HUES48 (cell line): ENCODE measurements around the gene ZNF662.

ENCODE experiments used
- H3K27ac ChIP-seq: one replicate; pipeline ENCODE4 v1.7.0; 2013; ENCODE audit warnings: low read depth, low read length, inconsistent platforms
- H3K27me3 ChIP-seq: 2 replicates; pipeline ENCODE4 v1.6.1; 2013; ENCODE audit warnings: mild to moderate bottlenecking, low read length; ENCODE audit not compliant: control insufficient read depth, insufficient read depth
- H3K36me3 ChIP-seq: 2 replicates; pipeline ENCODE4 v1.6.1; 2013; ENCODE audit warnings: low read length; ENCODE audit not compliant: control insufficient read depth, insufficient read depth
- H3K4me1 ChIP-seq: 2 replicates; pipeline ENCODE4 v1.6.1; 2013; ENCODE audit warnings: mild to moderate bottlenecking, low read length; ENCODE audit not compliant: control insufficient read depth, insufficient read depth
- H3K4me3 ChIP-seq: 2 replicates; pipeline ENCODE4 v1.5.1; 2013; ENCODE audit warnings: mild to moderate bottlenecking, low read depth, low read length
- H3K9ac ChIP-seq: 2 replicates; pipeline ENCODE4 v1.6.1; 2013; ENCODE audit warnings: mild to moderate bottlenecking, low read depth, low read length, moderate library complexity
- H3K9me3 ChIP-seq: 2 replicates; pipeline ENCODE4 v1.6.1; 2013; ENCODE audit warnings: low read length; ENCODE audit not compliant: control insufficient read depth, insufficient read depth

Gene ZNF662

GRCh38 chr3:42937334-42937733 is 31.4 kb downstream of the ZNF662 start:
- Histone ChIP-seq H3K9ac (no peak overlapping the region), H3K4me1 (no peaks in the 10 kb centered on the region), H3K9me3 (no peaks in the 10 kb centered on the region), H3K27ac (no peak overlapping the region), H3K27me3 (no peaks in the 10 kb centered on the region), H3K4me3 (no peak overlapping the region), H3K36me3 (no peaks in the 10 kb centered on the region)

GRCh38 chr3:42942693-42943092 is 36.8 kb downstream of the ZNF662 start:
- no peak overlapping the region for H3K4me3 ChIP-seq
- H3K27me3 ChIP-seq, result no peaks in the 10 kb centered on the region
- H3K27ac ChIP-seq, result no peak overlapping the region
- H3K9ac ChIP-seq, result no peak overlapping the region
- no peaks in the 10 kb centered on the region for H3K4me1 ChIP-seq
- no peaks in the 10 kb centered on the region for H3K9me3 ChIP-seq
- H3K36me3 ChIP-seq, result no peaks in the 10 kb centered on the region

GRCh38 chr3:42946050-42946449 is 40.1 kb downstream of the ZNF662 start:
- Histone ChIP-seq H3K9me3 (no peaks in the 10 kb centered on the region), H3K27me3 (no peaks in the 10 kb centered on the region), H3K4me3 (no peak overlapping the region), H3K36me3 (no peaks in the 10 kb centered on the region), H3K27ac (no peak overlapping the region), H3K9ac (no peak overlapping the region), H3K4me1 (no peaks in the 10 kb centered on the region)

- no peaks in the 10 kb centered on the region for H3K9me3 ChIP-seq
- H3K9ac ChIP-seq, result no peak overlapping the region
- H3K27ac ChIP-seq, result no peak overlapping the region
- H3K36me3 ChIP-seq, result no peaks in the 10 kb centered on the region
- no peaks in the 10 kb centered on the region for H3K4me1 ChIP-seq
- H3K4me3 ChIP-seq, result no peak overlapping the region
- H3K27me3 ChIP-seq, result no peaks in the 10 kb centered on the region
Measured at GRCh38 chr3:42957573-42957972, 51.6 kb downstream of the ZNF662 start.

GRCh38 chr3:42960282-42960681 is 54.3 kb downstream of the ZNF662 start:
- H3K9ac ChIP-seq, result no peak overlapping the region
- no peaks in the 10 kb centered on the region for H3K27me3 ChIP-seq
- no peak overlapping the region for H3K27ac ChIP-seq
- no peak overlapping the region for H3K4me3 ChIP-seq
- H3K9me3 ChIP-seq, result no peaks in the 10 kb centered on the region
- no peaks in the 10 kb centered on the region for H3K36me3 ChIP-seq
- no peaks in the 10 kb centered on the region for H3K4me1 ChIP-seq

DNA sequence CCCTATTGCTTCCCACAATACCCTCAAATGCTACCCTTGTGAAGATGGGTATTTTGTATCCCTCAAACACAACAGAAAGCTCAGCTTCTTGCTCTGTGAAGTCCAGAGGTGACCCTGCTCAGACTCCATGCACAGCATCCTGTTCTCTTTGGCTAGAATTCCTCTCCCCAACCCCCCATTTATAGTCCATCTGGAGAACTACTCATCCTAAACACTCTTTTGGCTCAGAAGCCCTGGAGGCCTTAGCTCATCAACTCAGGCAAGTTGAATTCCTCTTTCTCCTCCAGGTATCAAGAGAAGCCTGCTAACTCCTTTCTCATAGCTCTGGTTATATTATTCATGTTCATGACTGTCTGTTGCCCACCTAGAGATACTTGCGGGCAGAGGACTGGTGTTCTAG is 54.8 kb downstream of the ZNF662 start:
- no peak overlapping the region for H3K27ac ChIP-seq
- no peak overlapping the region for H3K4me3 ChIP-seq
- no peaks in the 10 kb centered on the region for H3K36me3 ChIP-seq

DNA sequence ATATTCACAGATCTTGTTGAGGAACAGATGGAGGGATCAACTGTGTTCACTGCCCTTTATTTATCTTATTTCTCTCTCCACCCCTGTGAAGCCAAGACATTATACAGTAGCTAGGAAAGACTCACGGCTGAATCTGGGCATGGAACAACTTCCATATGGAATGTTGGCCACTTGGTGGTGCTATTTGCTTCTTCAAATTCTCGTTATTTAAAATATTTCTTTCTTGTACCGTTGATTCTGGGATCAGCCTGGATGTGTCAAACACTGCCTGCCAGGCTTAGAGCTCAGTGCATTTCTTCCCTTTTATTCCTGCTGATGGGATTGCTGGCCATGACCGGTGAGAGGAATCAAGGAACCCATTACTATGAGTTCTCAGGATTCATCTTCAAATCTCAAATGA is 55.7 kb downstream of the ZNF662 start:
- Histone ChIP-seq H3K27ac (no peak overlapping the region), H3K9ac (no peak overlapping the region), H3K9me3 (no peaks in the 10 kb centered on the region), H3K4me3 (no peak overlapping the region), H3K4me1 (no peaks in the 10 kb centered on the region), H3K36me3 (no peaks in the 10 kb centered on the region), H3K27me3 (no peaks in the 10 kb centered on the region)

More for the DNA sequence above, 54.8 kb downstream of the ZNF662 start:
- Histone ChIP-seq H3K27me3 (no peaks in the 10 kb centered on the region), H3K4me1 (no peaks in the 10 kb centered on the region), H3K9ac (no peak overlapping the region), H3K9me3 (no peaks in the 10 kb centered on the region)

- H3K9me3 ChIP-seq, result no peaks in the 10 kb centered on the region
- no peak overlapping the region for H3K9ac ChIP-seq
- H3K36me3 ChIP-seq, result no peaks in the 10 kb centered on the region
- no peak overlapping the region for H3K4me3 ChIP-seq
- H3K27ac ChIP-seq, result no peak overlapping the region
- no peaks in the 10 kb centered on the region for H3K27me3 ChIP-seq
- no peaks in the 10 kb centered on the region for H3K4me1 ChIP-seq
Measured at GRCh38 chr3:42963269-42963668, 57.3 kb downstream of the ZNF662 start.

DNA sequence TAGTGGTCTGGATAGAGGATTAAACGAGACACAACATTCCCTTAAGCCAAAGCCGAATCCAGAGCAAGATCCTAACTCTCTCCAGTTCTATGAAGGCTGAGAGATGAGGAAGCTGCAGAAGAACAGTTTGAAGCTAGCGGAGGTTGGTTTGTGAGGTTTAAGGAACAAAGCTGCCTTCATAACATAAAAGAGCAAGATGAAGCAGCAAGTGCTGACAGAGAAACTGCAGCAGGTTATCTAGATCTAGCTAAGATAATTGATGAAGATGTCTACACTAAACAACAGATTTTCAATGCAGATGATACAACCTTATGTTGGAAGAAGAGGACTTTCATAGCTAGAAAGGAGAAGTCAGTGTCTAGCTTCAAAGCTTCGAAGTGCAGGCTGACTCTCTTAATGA is 58.3 kb downstream of the ZNF662 start:
- Histone ChIP-seq H3K36me3 (no peaks in the 10 kb centered on the region), H3K27ac (no peak overlapping the region), H3K4me3 (no peak overlapping the region), H3K9me3 (no peaks in the 10 kb centered on the region), H3K27me3 (no peaks in the 10 kb centered on the region), H3K9ac (no peak overlapping the region), H3K4me1 (no peaks in the 10 kb centered on the region)
